ENCODE results near the gene RRAGD.

Gene RRAGD

DNA sequence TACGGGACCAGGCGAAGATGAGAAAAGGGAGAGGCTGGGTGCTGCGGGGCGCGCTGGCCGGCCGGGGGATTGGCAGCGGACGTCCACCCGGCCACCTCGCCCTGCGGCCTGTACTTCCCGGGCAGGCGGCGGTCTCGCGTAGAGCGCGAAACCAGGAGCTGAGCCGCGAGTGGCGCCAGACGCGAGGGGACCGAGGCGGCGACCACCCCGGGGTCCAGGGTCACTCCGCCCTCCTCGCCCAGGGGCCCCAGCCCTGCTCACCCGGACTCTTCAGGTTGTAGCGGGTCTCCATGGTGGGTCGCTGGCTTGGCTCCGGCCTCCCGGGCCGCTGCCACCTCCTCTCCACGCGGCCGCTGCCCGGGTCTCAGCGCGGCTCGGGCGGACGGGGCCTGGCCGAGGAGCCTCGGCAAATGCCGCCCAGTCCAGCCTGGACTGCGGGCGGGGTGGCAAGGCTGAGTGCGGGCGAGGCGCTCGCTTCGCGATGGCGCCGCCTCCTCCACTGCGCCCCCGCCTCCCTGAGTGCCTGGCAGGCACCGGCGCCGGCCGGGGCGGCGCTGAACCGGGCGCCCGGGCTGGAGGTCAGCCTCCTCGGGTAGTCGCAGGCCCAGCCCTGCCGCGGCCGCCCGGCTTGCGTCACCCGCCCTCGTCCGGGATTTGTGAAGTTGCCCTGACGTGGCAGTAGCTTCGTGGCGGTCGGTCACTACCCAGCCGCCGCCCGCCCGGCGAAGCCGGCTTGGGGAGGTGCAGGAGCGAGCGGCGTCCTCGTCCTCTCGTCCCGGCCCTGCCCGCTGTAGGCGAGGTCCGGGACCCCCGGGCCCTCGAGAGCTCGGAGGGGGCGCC is 59.6 kb downstream of the RRAGD start, which contains the start of gene UBE2J1:
UBE2J1 (minus strand) TSS at position 445 of the 840 bp plus-strand sequence; CDS start at position 292, 153 bp downstream.
- H3K4me3 ChIP-seq (ENCODE audit: low read depth, low read length): peak within 1 kb of the TSS; percentile 78
- in situ Hi-C loops (cut with HindIII; ENCODE audit: low sequenced_read_pairs): no loop called here
- DNase-seq (ENCODE audit: low read depth, low spot score): peak; percentile 96
- TF ChIP-seq, protein P1, sequence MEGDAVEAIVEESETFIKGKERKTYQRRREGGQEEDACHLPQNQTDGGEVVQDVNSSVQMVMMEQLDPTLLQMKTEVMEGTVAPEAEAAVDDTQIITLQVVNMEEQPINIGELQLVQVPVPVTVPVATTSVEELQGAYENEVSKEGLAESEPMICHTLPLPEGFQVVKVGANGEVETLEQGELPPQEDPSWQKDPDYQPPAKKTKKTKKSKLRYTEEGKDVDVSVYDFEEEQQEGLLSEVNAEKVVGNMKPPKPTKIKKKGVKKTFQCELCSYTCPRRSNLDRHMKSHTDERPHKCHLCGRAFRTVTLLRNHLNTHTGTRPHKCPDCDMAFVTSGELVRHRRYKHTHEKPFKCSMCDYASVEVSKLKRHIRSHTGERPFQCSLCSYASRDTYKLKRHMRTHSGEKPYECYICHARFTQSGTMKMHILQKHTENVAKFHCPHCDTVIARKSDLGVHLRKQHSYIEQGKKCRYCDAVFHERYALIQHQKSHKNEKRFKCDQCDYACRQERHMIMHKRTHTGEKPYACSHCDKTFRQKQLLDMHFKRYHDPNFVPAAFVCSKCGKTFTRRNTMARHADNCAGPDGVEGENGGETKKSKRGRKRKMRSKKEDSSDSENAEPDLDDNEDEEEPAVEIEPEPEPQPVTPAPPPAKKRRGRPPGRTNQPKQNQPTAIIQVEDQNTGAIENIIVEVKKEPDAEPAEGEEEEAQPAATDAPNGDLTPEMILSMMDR (IDR thresholded peaks at IDR 0.05; ENCODE audit: low read depth, low read length): no peak

DNA sequence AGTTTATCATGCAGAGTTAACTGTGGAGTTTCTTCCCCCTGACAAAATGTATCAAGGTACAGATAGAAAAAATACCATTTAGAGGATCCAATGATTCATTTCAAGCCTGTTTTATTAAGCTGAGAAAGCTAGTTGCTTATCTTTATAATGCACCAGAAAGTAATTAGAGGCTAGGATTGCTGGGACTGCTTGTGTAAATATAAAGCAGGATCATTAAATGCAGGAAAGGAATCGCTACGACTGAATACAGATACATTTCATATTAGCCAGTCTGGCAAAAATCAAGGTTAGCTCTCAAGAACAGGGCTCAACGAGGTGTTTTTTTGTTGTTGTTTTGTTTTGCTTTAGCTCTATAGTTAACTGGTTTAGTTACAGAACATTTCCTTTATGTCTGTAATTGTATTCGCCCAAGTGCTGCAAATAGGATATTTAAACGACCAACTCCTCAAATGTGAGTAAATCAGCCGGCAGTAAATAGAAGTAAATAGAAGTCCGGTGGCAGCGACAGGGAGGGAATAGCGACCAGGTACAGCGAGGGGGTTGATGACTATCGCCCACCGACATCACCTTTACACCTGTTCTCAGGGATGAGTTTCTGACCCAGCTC is 60.3 kb downstream of the RRAGD start:
- in situ Hi-C loops (cut with HindIII; ENCODE audit: low sequenced_read_pairs): no loop called here
- TF ChIP-seq, protein P1 (IDR thresholded peaks at IDR 0.05; ENCODE audit: low read depth, low read length): no peak
- DNase-seq (ENCODE audit: low read depth, low spot score): peak; percentile 41
- peak overlapping the region; percentile 78 for H3K4me3 ChIP-seq (ENCODE audit: low read depth, low read length)

DNA sequence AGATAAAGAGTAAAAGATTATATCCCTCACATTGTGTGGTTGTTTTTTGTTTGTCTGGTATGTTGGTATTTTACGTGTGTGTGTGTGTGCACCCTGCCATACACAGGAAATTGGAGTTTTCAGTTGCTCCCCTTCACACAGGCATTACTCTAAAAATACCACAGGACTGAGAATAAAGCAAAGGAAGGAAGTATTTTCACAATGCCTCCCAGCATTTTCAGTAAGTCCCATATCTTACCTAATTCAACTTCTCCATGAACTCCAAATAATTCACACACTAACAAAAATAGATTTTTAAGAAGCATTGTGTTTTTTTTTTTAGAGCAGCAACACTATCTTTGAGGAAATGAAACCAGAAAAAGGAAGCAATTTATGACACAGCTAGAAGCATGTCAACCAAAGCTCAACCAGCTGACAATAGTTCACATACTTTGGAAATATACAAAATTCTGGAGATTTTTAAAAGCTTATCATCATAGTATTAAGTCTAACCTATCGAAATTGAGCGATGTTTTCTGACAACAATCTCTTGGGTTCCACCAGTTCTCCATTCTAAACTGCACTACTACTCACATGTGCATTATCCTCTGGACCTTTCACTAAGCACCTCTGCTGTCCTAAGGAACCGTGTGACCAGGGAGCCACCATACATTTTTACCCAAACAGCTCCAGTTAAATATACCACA is 61.6 kb downstream of the RRAGD start:
- no peak overlapping the region for H3K4me3 ChIP-seq (ENCODE audit: low read depth, low read length)
- TF ChIP-seq, protein P1 (IDR thresholded peaks at IDR 0.05; ENCODE audit: low read depth, low read length): no peak
- peak; percentile 17 for DNase-seq (ENCODE audit: low read depth, low spot score)
- in situ Hi-C loops (cut with HindIII; ENCODE audit: low sequenced_read_pairs): no loop called here

DNA sequence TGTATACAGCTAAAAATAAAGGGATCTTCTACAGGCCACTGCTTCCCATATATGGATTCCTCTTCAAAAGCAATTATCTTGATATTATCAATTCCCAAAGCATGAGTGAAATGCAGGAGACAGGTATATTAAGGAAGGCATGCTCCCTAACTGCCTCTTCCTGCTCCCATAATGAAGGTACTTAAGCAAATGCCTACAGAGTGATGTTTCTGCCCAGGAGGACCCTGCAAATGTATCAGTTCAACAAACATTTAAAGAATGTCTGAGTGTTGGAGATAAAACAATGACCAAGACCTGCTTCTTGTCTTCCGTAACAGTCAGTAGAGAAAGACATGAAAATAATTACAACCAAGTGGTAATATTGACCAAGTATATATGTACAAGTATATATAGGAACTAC is 63.7 kb downstream of the RRAGD start:
- no peak overlapping the region for H3K4me3 ChIP-seq (ENCODE audit: low read depth, low read length)
- in situ Hi-C loops (cut with HindIII; ENCODE audit: low sequenced_read_pairs): no loop called here
- DNase-seq (ENCODE audit: low read depth, low spot score): peak; percentile 17
- TF ChIP-seq, protein P1 (IDR thresholded peaks at IDR 0.05; ENCODE audit: low read depth, low read length): no peak

DNA sequence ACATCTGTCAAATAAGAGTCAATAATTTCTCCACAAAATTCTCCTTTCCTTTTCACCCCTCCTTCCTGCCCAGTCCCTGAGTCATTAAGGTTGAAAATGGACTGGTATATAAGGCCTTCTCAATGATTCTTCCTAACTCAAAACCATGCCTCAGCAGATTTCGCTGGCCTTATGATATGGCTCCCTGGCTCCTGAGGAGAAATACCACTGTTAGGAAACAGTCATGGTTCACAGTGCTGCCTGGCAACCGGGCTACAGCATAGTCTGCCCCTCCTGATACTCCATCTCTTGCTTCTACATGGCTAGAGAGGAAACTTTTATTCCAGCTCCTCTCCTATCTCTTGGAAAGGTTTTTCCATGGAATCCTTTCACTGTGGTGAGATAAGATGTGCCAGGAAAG is 64.2 kb downstream of the RRAGD start:
- no peak overlapping the region for H3K4me3 ChIP-seq (ENCODE audit: low read depth, low read length)
- TF ChIP-seq, protein P1 (IDR thresholded peaks at IDR 0.05; ENCODE audit: low read depth, low read length): no peak
- DNase-seq (ENCODE audit: low read depth, low spot score): peak; percentile 44
- in situ Hi-C loops (cut with HindIII; ENCODE audit: low sequenced_read_pairs): no loop called here

DNA sequence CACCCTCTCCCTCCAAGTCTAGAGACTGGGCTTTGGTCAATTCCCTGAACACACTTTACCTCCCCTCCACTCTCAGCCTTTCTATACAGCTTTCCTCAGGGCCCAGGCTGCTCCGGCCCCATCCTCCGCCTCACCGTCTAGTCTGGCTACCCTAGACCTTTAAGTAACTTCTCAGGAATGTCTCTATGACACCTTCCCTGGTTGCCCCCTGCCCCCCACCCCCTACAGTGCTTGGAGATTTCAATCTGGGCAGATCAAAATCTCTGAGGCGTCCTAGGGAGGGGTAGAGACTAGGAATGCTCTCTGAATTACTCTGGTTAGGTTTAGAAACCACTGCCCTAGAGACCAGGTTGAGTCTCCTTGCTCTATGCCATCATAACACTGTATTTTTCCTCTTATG is 65.6 kb downstream of the RRAGD start:
- H3K4me3 ChIP-seq (ENCODE audit: low read depth, low read length): no peak overlapping the region
- TF ChIP-seq, protein P1 (IDR thresholded peaks at IDR 0.05; ENCODE audit: low read depth, low read length): no peak
- in situ Hi-C loops (cut with HindIII; ENCODE audit: low sequenced_read_pairs): no loop called here
- peak; percentile 14 for DNase-seq (ENCODE audit: low read depth, low spot score)

All from astrocyte of the spinal cord (primary cell).